Measurements from ENCODE around the gene RAB7B. TPM values are rescaled to one million over a fixed set of nuclear protein-coding genes. Genes with fewer than 3 reads are reported as not detected.

RAB7B gene
- total and polyA plus RNA-seq, 2 of the 13 experiments (the other 11 are each of a cell fraction or from before 2014, with no cell fraction given): 0.05 to 0.46 TPM

GRCh38 chr1:206010060-206010459, 6.9 kb upstream of the RAB7B start (continued):
- TF ChIP-seq HIC2 (CRISPR knock-in tag; IDR thresholded peaks at IDR 0.05; ENCODE audit: low read depth) (no peak), ZNF703 (CRISPR knock-in tag; IDR thresholded peaks at IDR 0.05; ENCODE audit: borderline replicate concordance) (no peak), AFF4 (CRISPR knock-in tag; IDR thresholded peaks at IDR 0.05) (no peak), ZNF740 (CRISPR knock-in tag; IDR thresholded peaks at IDR 0.05) (no peak)

- POLR2A ChIA-PET: no interaction called here
- no peak for ATAC-seq
- FAIRE-seq: no peak
- no peak for DNase-seq (ENCODE audit: low spot score)
- no peaks in the 10 kb centered on the region for H3K36me3 ChIP-seq (replicated peaks in 1 of 2; ENCODE audit: control insufficient read depth in 1 of 2, insufficient read depth in 2 of 2, low read length in 2 of 2)
- peaks cover 0 to 8% of the 10 kb centered on the region in 2 experiments; a peak in 3 of 5 replicates for H3K27me3 ChIP-seq (ENCODE audit: control insufficient read depth in 1 of 2, insufficient read depth in 2 of 2, low read length in 2 of 2)
- H3K4me3 ChIP-seq (replicated peaks in 1 of 3; ENCODE audit: insufficient read depth in 1 of 3, low read depth in 2 of 3, low read length in 3 of 3): no peak overlapping the region
- no peak overlapping the region for H3K4me2 ChIP-seq (ENCODE audit: low read depth, low read length)
- H3K9ac ChIP-seq (ENCODE audit: insufficient read depth, low read depth, low read length): no peak overlapping the region
- WGBS (ENCODE audit: low lambda C conversion rate): 0% methylated on average over 2 of the region's 4 CpGs
- H4K20me1 ChIP-seq (ENCODE audit: insufficient read depth, low read length): no peaks in the 10 kb centered on the region
- no peaks in the 10 kb centered on the region for H3K79me2 ChIP-seq (ENCODE audit: insufficient read depth, low read length)
- CTCF ChIA-PET (ENCODE audit: low intra/inter-chr PET ratio, low total read pairs): no interaction called here
- in situ Hi-C loops (cut with HindIII; ENCODE audit: extremely low pct_ligation_motif_present, low pct_unique_long_range_greater_than_20kb) (no loop called here), intact Hi-C loops (cut with micrococcal nuclease; ENCODE audit: unreplicated experiment) (no loop called here)
- H3K4me1 ChIP-seq (ENCODE audit: insufficient read depth, low read length): peaks cover 11% of the 10 kb centered on the region
- TF ChIP-seq ZNF580 (CRISPR knock-in tag; IDR thresholded peaks at IDR 0.05; ENCODE audit: borderline replicate concordance, low read depth): no peak
- no peak for TF ChIP-seq DPF2 (CRISPR knock-in tag; IDR thresholded peaks at IDR 0.05; ENCODE audit: borderline replicate concordance, low read depth)
- H3K27ac ChIP-seq (ENCODE audit: extremely low read length, insufficient read depth, low read length): no peak overlapping the region
- no peak overlapping the region for H2AFZ ChIP-seq (ENCODE audit: low read length)
- H3K9me3 ChIP-seq (ENCODE audit: low read length): no peaks in the 10 kb centered on the region
- BruUV-seq (replicated peaks): no TSS peak
These were observed 3.8 kb upstream of the RAB7B start for GRCh38 chr1:206006946-206007345.
